ENCODE data around the gene LTN1. TPM values are rescaled to one million over a fixed set of nuclear protein-coding genes. Genes with fewer than 3 reads are reported as not detected.
A peak's percentile ranks its signal among the peaks of the same experiment; 100 is the strongest.

LTN1 gene
- total RNA-seq, 2 donors from 2014 or later = 25.9 to 28.2 TPM

- no peaks in the 10 kb centered on the region for H3K4me1 Mint-ChIP-seq (ENCODE audit: low read depth)
- H3K36me3 Mint-ChIP-seq (ENCODE audit: insufficient read depth in 2 of 2) = no peaks in the 10 kb centered on the region
- no peak overlapping the region for H3K4me3 Mint-ChIP-seq
- no peaks in the 10 kb centered on the region for H3K9me3 Mint-ChIP-seq
- DNase-seq (no peak), ATAC-seq (replicated peaks in 1 of 2) (no peak)
- peaks cover 6% of the 10 kb centered on the region for H3K27me3 Mint-ChIP-seq (ENCODE audit: low read depth)
- H3K27ac Mint-ChIP-seq = no peak overlapping the region
These were observed 82.3 kb downstream of the LTN1 start for GRCh38 chr21:28910280-28910887.

GRCh38 chr21:28908351-28908750, 84.3 kb downstream of the LTN1 start:
- Mint-ChIP-seq H3K9me3 (no peaks in the 10 kb centered on the region), H3K36me3 (ENCODE audit: insufficient read depth in 2 of 2) (no peaks in the 10 kb centered on the region), H3K4me1 (ENCODE audit: low read depth) (no peaks in the 10 kb centered on the region), H3K27ac (no peak overlapping the region), H3K27me3 (ENCODE audit: low read depth) (peaks cover 6% of the 10 kb centered on the region), H3K4me3 (no peak overlapping the region)
- ATAC-seq (replicated peaks in 1 of 2) = no peak
- DNase-seq = no peak

- peaks cover 6% of the 10 kb centered on the region for H3K27me3 Mint-ChIP-seq (ENCODE audit: low read depth)
- peaks cover 0 to 2% of the 10 kb centered on the region in 2 donors for H3K9me3 Mint-ChIP-seq
- DNase-seq (no peak), ATAC-seq (replicated peaks in 1 of 2) (no peak)
- H3K4me1 Mint-ChIP-seq (ENCODE audit: low read depth) = no peaks in the 10 kb centered on the region
- no peak overlapping the region for H3K4me3 Mint-ChIP-seq
- no peak overlapping the region for H3K27ac Mint-ChIP-seq
- no peaks in the 10 kb centered on the region for H3K36me3 Mint-ChIP-seq (ENCODE audit: insufficient read depth in 2 of 2)
These were observed 85.8 kb downstream of the LTN1 start for GRCh38 chr21:28906841-28907240.

GRCh38 chr21:28906236-28906635, 86.4 kb downstream of the LTN1 start:
- no peak for DNase-seq
- peaks cover 0 to 2% of the 10 kb centered on the region in 2 donors for H3K9me3 Mint-ChIP-seq
- no peaks in the 10 kb centered on the region for H3K36me3 Mint-ChIP-seq (ENCODE audit: insufficient read depth in 2 of 2)
- peaks cover under 1% of the 10 kb centered on the region for H3K27me3 Mint-ChIP-seq (ENCODE audit: low read depth)
- ATAC-seq (replicated peaks in 1 of 2) = no peak
- H3K27ac Mint-ChIP-seq = no peak overlapping the region
- no peak overlapping the region for H3K4me3 Mint-ChIP-seq
- H3K4me1 Mint-ChIP-seq (ENCODE audit: low read depth) = no peaks in the 10 kb centered on the region

GRCh38 chr21:28904961-28905435, 87.7 kb downstream of the LTN1 start:
- Mint-ChIP-seq H3K27ac (no peak overlapping the region), H3K4me1 (ENCODE audit: low read depth) (no peaks in the 10 kb centered on the region), H3K9me3 (peaks cover 0 to 2% of the 10 kb centered on the region in 2 donors), H3K27me3 (ENCODE audit: low read depth) (no peaks in the 10 kb centered on the region), H3K36me3 (ENCODE audit: insufficient read depth in 2 of 2) (no peaks in the 10 kb centered on the region), H3K4me3 (no peak overlapping the region)
- DNase-seq = no peak
- no peak for ATAC-seq (replicated peaks in 1 of 2)

GRCh38 chr21:28903448-28903847, 89.2 kb downstream of the LTN1 start:
- Mint-ChIP-seq H3K36me3 (ENCODE audit: insufficient read depth in 2 of 2) (no peaks in the 10 kb centered on the region), H3K4me1 (ENCODE audit: low read depth) (no peaks in the 10 kb centered on the region), H3K9me3 (peaks cover 0 to 2% of the 10 kb centered on the region in 2 donors), H3K4me3 (no peak overlapping the region), H3K27me3 (ENCODE audit: low read depth) (no peaks in the 10 kb centered on the region), H3K27ac (no peak overlapping the region)
- ATAC-seq (replicated peaks in 1 of 2) (no peak), DNase-seq (no peak)

GRCh38 chr21:28900481-28900880, 92.2 kb downstream of the LTN1 start:
- no peaks in the 10 kb centered on the region for H3K27me3 Mint-ChIP-seq (ENCODE audit: low read depth)
- no peaks in the 10 kb centered on the region for H3K36me3 Mint-ChIP-seq (ENCODE audit: insufficient read depth in 2 of 2)
- H3K27ac Mint-ChIP-seq = no peak overlapping the region
- H3K4me1 Mint-ChIP-seq (ENCODE audit: low read depth) = no peaks in the 10 kb centered on the region
- DNase-seq (no peak), ATAC-seq (replicated peaks in 1 of 2) (no peak)
- peaks cover 0 to 2% of the 10 kb centered on the region in 2 donors for H3K9me3 Mint-ChIP-seq
- no peak overlapping the region for H3K4me3 Mint-ChIP-seq

GRCh38 chr21:28899744-28900143, 92.9 kb downstream of the LTN1 start:
- Mint-ChIP-seq H3K4me1 (ENCODE audit: low read depth) (no peaks in the 10 kb centered on the region), H3K27ac (peak overlapping the region; percentile 12), H3K36me3 (ENCODE audit: insufficient read depth in 2 of 2) (no peaks in the 10 kb centered on the region), H3K27me3 (ENCODE audit: low read depth) (no peaks in the 10 kb centered on the region), H3K4me3 (no peak overlapping the region), H3K9me3 (peaks cover 0 to 2% of the 10 kb centered on the region in 2 donors)
- peak; percentile 77 to 86 for ATAC-seq (replicated peaks in 1 of 2)
- DNase-seq = no peak

- peak overlapping the region; percentile 12 for H3K27ac Mint-ChIP-seq
- DNase-seq (no peak), ATAC-seq (replicated peaks in 1 of 2) (no peak)
- no peak overlapping the region for H3K4me3 Mint-ChIP-seq
- no peaks in the 10 kb centered on the region for H3K4me1 Mint-ChIP-seq (ENCODE audit: low read depth)
- H3K9me3 Mint-ChIP-seq = peaks cover 0 to 2% of the 10 kb centered on the region in 2 donors
- H3K36me3 Mint-ChIP-seq (ENCODE audit: insufficient read depth in 2 of 2) = no peaks in the 10 kb centered on the region
- H3K27me3 Mint-ChIP-seq (ENCODE audit: low read depth) = no peaks in the 10 kb centered on the region
These were observed 93.5 kb downstream of the LTN1 start for GRCh38 chr21:28899220-28899619.

- Mint-ChIP-seq H3K9me3 (no peaks in the 10 kb centered on the region), H3K4me1 (ENCODE audit: low read depth) (no peaks in the 10 kb centered on the region), H3K36me3 (ENCODE audit: insufficient read depth in 2 of 2) (no peaks in the 10 kb centered on the region), H3K4me3 (no peak overlapping the region), H3K27ac (no peak overlapping the region), H3K27me3 (ENCODE audit: low read depth) (no peaks in the 10 kb centered on the region)
- ATAC-seq (replicated peaks in 1 of 2) (no peak), DNase-seq (no peak)
These were observed 99.0 kb downstream of the LTN1 start for GRCh38 chr21:28893687-28894086.

GRCh38 chr21:28892199-28893111, 100.2 kb downstream of the LTN1 start:
- Mint-ChIP-seq H3K27me3 (ENCODE audit: low read depth) (no peaks in the 10 kb centered on the region), H3K27ac (no peak overlapping the region), H3K4me3 (no peak overlapping the region), H3K36me3 (ENCODE audit: insufficient read depth in 2 of 2) (no peaks in the 10 kb centered on the region), H3K9me3 (no peaks in the 10 kb centered on the region), H3K4me1 (ENCODE audit: low read depth) (no peaks in the 10 kb centered on the region)
- ATAC-seq (replicated peaks in 1 of 2) = no peak
- DNase-seq = no peak

- Mint-ChIP-seq H3K4me1 (ENCODE audit: low read depth) (peaks cover 21% of the 10 kb centered on the region), H3K36me3 (ENCODE audit: insufficient read depth in 2 of 2) (peaks cover 2 to 8% of the 10 kb centered on the region in 2 donors), H3K27me3 (ENCODE audit: low read depth) (no peaks in the 10 kb centered on the region), H3K9me3 (no peaks in the 10 kb centered on the region), H3K4me3 (peak overlapping the region; percentile 84 to 94), H3K27ac (peak overlapping the region; percentile 97)
- DNase-seq = no peak
- no peak for ATAC-seq (replicated peaks in 1 of 2)
These were observed 106.9 kb downstream of the LTN1 start for GRCh38 chr21:28885853-28886177.

- Mint-ChIP-seq H3K27ac (peak overlapping the region; percentile 97), H3K4me3 (peak overlapping the region; percentile 84 to 94), H3K27me3 (ENCODE audit: low read depth) (no peaks in the 10 kb centered on the region), H3K9me3 (no peaks in the 10 kb centered on the region), H3K4me1 (ENCODE audit: low read depth) (peaks cover 21% of the 10 kb centered on the region), H3K36me3 (ENCODE audit: insufficient read depth in 2 of 2) (peaks cover 2 to 8% of the 10 kb centered on the region in 2 donors)
- peak; percentile 94 to 97 for ATAC-seq (replicated peaks in 1 of 2)
- DNase-seq = peak; percentile 92 to 95
These were observed 107.5 kb downstream of the LTN1 start for GRCh38 chr21:28884976-28885852.
